Measurements from ENCODE around the gene AUTS2.

The AUTS2 gene

DNA sequence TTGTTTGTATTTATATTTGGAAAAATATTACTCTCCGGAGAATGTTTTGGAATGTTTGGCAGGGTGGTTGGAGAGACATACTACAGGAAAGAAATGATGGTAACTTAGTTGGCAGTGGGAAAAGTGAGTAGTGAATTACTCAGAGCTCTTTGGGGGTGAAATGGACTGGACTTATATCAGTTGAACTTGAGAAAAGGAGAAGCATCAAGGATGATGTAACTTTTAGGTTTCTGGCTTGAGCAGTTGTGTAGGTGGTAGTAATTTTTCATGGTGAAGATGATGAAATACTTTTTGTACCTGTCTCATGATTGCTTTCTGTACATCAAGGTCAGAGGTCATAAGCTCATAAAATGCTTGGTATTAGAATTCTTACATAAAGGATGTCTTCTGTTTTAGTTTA, 617.2 kb downstream of the AUTS2 start:
- DNase-seq (ENCODE audit: low read depth in 4 of 4, low spot score in 1 of 4): no peak

DNA sequence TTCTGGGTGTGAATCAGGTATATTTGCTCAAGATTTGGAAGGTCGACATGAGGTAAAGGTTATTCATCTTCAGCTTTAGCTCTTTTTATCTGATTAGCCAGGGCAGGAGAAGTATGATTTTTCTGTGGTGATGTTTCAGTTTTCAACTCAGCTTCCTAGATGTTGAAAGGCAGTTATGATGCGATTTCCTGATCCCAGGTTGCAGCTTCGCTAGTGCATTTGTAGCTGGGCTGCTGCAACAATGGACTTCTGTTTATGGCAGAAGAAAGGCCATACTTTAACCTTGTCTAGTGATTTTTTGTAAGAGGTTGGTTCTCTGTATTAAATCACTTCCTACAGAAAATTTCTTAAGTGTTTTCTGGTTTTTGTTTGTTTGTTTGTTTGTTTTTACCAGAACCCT, 619.3 kb downstream of the AUTS2 start:
- no peak for DNase-seq (ENCODE audit: low read depth in 4 of 4, low spot score in 1 of 4)

GRCh38 chr7:70218006-70218405, 619.7 kb downstream of the AUTS2 start:
- DNase-seq (ENCODE audit: low read depth in 4 of 4, low spot score in 1 of 4): no peak

- DNase-seq (ENCODE audit: low read depth in 4 of 4, low spot score in 1 of 4): no peak
These were observed 620.8 kb downstream of the AUTS2 start for GRCh38 chr7:70219061-70219460.

GRCh38 chr7:70229242-70229641, 631.0 kb downstream of the AUTS2 start:
- DNase-seq (ENCODE audit: low read depth in 4 of 4, low spot score in 1 of 4): no peak

GRCh38 chr7:70230761-70231160, 632.5 kb downstream of the AUTS2 start:
- no peak for DNase-seq (ENCODE audit: low read depth in 4 of 4, low spot score in 1 of 4)

DNA sequence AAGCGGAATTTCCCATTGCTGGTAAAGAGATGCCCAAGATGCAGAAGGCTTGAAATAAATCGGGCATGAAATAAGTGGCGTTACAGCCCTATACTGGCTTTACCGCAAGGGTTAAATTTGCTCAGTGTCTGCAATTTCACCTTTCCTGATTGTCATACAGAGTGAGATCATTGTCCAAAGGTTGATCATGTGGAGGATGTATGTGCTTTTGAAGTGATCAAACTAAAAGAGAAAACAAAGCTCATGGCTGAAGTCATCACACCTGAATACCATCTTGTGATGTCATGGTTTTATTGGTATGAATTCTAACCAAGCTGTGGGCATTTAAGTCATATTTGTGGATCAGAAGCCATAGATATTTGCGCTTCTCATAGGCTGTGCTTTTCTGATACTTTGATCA, 635.5 kb downstream of the AUTS2 start:
- DNase-seq (ENCODE audit: low read depth in 4 of 4, low spot score in 1 of 4): no peak

DNA sequence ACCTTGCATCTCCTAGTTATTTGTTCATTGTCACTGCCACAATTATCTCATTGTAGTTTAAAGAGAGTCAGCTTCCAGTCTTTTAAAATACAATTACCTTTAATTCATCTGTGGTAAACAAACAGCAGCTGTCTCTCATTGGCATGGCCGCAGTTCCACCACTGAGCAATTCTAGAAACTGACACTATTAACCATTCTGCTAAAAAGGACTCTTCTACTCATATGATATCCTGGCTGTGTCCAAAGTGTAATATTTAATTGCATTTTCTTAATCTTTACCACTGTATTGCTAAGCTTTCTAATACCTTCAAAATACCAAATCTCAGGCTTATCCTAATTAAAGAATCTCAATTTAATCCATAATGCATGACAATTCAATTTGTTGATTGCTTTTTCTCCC, 639.0 kb downstream of the AUTS2 start:
- DNase-seq (ENCODE audit: low read depth in 4 of 4, low spot score in 1 of 4): no peak

- DNase-seq (ENCODE audit: low read depth in 4 of 4, low spot score in 1 of 4): no peak
These were observed 639.7 kb downstream of the AUTS2 start for GRCh38 chr7:70237831-70238575.

DNA sequence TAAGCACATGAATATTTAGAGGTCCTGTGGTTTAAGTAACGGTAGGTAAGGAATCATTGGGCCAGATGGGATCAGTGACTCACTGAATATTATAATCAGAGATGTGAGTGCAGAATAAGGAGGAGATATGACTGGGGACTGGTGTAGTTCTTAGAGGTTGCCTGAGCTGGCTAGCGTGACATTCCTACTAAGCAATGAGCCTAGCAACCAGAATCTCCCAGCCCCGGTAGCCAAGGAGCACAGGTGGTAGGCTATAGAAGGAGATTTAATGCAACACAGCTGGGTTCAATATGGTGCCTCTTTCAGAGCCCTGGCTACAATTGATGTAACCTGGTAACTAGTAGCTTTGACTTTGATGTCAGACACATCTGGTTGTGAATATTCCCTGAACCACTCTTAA, 641.6 kb downstream of the AUTS2 start:
- no peak for DNase-seq (ENCODE audit: low read depth in 4 of 4, low spot score in 1 of 4)

DNA sequence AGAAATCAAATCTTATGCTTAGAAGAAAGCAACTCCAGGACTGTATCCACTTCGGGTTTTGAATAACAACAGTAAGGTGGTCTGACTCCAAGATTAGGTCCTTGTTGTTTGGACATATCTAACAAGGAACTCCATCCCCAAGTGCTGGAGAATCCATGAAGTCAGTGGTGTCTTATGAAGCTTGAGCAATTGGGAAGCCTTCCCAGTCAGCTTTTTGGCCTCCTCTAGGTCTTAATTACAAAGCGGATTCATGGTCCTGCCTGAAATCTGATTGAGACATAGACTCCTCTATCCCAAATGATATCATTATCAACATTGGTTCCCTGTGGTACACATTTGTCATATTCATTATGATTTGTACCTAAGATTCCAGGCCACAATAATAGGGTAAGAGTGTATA, 642.6 kb downstream of the AUTS2 start:
- no peak for DNase-seq (ENCODE audit: low read depth in 4 of 4, low spot score in 1 of 4)

GRCh38 chr7:70241536-70242175, 643.4 kb downstream of the AUTS2 start:
- no peak for DNase-seq (ENCODE audit: low read depth in 4 of 4, low spot score in 1 of 4)

GRCh38 chr7:70242826-70243225, 644.6 kb downstream of the AUTS2 start:
- DNase-seq (ENCODE audit: low read depth in 4 of 4, low spot score in 1 of 4): no peak

DNA sequence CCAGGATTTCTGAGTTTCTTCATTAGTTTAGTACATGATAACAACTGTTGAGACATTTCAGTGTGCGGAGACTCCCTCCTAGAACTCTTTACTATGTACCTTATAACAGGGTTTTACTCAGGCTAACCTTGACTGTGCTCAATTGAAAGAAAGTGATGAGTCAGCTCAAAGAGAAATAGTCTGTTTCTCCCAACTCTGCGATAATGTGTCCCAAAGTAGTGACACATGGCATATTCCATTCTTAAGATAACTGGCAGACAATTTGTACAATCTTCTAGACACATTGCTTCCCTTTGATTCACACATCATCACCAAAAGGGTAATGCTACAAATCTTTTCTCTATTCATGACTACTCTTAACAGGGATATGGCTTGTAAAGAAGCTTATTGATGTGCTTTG, 645.2 kb downstream of the AUTS2 start:
- DNase-seq (ENCODE audit: low read depth in 4 of 4, low spot score in 1 of 4): no peak

- DNase-seq (ENCODE audit: low read depth in 4 of 4, low spot score in 1 of 4): no peak
These were observed 659.6 kb downstream of the AUTS2 start for GRCh38 chr7:70257921-70258320.

- DNase-seq (ENCODE audit: low read depth in 4 of 4, low spot score in 1 of 4): no peak
These were observed 661.2 kb downstream of the AUTS2 start for GRCh38 chr7:70259502-70259901.

DNA sequence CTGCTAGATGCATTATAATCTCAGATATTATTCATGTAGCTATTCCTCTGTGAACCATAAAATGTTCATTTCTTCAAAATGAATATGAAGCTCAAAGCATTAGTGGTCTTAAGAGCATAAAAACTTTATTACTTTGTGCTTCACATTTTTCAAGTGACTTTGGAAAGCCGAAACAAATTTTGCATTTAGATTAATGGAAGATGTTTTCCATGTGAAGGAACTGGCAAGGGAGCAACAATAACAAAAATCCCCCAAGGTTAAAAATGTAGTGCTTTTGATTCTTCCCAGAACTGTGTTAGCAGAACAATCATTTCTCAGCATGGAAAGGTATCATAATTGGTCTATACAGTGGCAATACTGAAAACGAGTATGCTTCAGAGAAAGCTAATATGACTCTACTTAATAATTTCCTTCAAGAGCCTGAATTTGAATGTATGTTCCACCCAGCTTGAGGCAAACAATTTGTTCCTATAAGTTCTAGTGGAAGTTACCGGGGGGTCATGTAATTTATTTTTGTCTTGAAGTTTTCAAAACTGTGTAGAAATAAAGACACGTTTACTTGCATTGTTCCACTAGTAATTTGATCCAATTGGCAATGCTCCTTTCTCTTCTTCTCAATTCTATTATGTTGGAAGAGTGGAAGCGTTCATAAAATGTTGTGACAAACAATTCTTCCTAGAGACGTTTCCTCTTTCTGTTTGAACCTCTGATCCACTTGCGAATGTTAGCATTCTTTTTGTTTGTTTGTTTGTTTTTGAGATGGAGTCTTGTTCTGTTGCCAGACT, 665.4 kb downstream of the AUTS2 start:
- no peak for DNase-seq (ENCODE audit: low read depth in 4 of 4, low spot score in 1 of 4)

GRCh38 chr7:70266186-70266585, 667.9 kb downstream of the AUTS2 start:
- no peak for DNase-seq (ENCODE audit: low read depth in 4 of 4, low spot score in 1 of 4)

GRCh38 chr7:70267381-70268120, 669.3 kb downstream of the AUTS2 start:
- DNase-seq (ENCODE audit: low read depth in 4 of 4, low spot score in 1 of 4): no peak

DNA sequence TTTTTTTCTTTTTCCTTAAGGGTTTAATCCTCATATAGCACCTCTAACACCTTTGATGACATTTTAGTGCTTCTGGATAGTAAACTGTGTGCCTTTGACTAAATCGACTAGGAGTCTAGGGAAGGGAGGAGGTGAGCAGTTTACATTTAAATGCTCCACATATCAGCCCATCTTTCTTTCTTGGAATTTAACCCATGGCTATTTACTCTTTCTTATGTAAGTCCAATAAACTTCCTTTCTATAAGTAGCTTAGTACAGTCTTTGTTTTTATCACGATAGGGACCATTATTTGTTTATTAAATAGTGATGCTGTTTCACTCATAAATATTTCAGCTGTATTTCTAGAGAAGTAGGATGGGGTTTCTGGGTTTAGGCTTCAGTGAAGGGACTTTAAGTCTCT, 669.9 kb downstream of the AUTS2 start:
- no peak for DNase-seq (ENCODE audit: low read depth in 4 of 4, low spot score in 1 of 4)

- no peak for DNase-seq (ENCODE audit: low read depth in 4 of 4, low spot score in 1 of 4)
These were observed 671.9 kb downstream of the AUTS2 start for GRCh38 chr7:70270149-70270548.
